Measurements from ENCODE around the gene ELP5.
A peak's percentile ranks its signal among the peaks of the same experiment; 100 is the strongest.

The ELP5 gene

GRCh38 chr17:7219812-7220592, 32.0 kb upstream of the ELP5 start, which contains the start of the genes ACADVL and DLG4:
Gene ACADVL, plus strand, starts transcription at chr17:7219938. Its CDS starts 47 bp downstream, at chr17:7219985.
Gene DLG4, minus strand, starts transcription at chr17:7219836.
- DNase-seq: peak; percentile 86

GRCh38 chr17:7220593-7221277, 31.3 kb upstream of the ELP5 start:
- DNase-seq: peak; percentile 67

GRCh38 chr17:7221278-7222092, 30.5 kb upstream of the ELP5 start:
- DNase-seq: no peak

GRCh38 chr17:7222093-7222971, 29.7 kb upstream of the ELP5 start:
- DNase-seq: no peak

- no peak for DNase-seq
These were observed 29.1 kb upstream of the ELP5 start for GRCh38 chr17:7222972-7223292.

GRCh38 chr17:7223375-7223774, 28.6 kb upstream of the ELP5 start:
- no peak for DNase-seq

GRCh38 chr17:7224110-7224509, 27.9 kb upstream of the ELP5 start:
- DNase-seq: no peak

GRCh38 chr17:7224661-7225111, 27.3 kb upstream of the ELP5 start:
- DNase-seq: no peak

- DNase-seq: no peak
These were observed 26.2 kb upstream of the ELP5 start for GRCh38 chr17:7225711-7226331.

GRCh38 chr17:7226721-7227710, 25.0 kb upstream of the ELP5 start:
- DNase-seq: no peak

- DNase-seq: no peak
These were observed 23.1 kb upstream of the ELP5 start for GRCh38 chr17:7228920-7229319.

GRCh38 chr17:7229504-7229903, 22.5 kb upstream of the ELP5 start:
- no peak for DNase-seq

- no peak for DNase-seq
These were observed 19.9 kb upstream of the ELP5 start for GRCh38 chr17:7232114-7232513.

GRCh38 chr17:7233701-7234082, 18.3 kb upstream of the ELP5 start:
- no peak for DNase-seq

- peak; percentile 92 for DNase-seq
These were observed 17.7 kb upstream of the ELP5 start, which contains the start of gene DVL2 for GRCh38 chr17:7234083-7234951. Gene DVL2, minus strand, starts transcription at chr17:7234517. Its CDS starts 255 bp downstream, at chr17:7234262.

- peak; percentile 45 for DNase-seq
These were observed 16.0 kb upstream of the ELP5 start for GRCh38 chr17:7235693-7236665.

- no peak for DNase-seq
These were observed 15.2 kb upstream of the ELP5 start for GRCh38 chr17:7236808-7237207.

- no peak for DNase-seq
These were observed 14.7 kb upstream of the ELP5 start for GRCh38 chr17:7237266-7237760.

All from inflammatory macrophage treated with lipopolysaccharide for 4 hours (primary cell).